GM12874 (cell line): ENCODE measurements around the gene FAM76B.

Experiments used
- CTCF ChIP-seq: IDR thresholded peaks from 2 replicates; pipeline ENCODE4 v1.5.1; 2011; ENCODE audit warnings: low read depth, mild to moderate bottlenecking, control low read depth, low read length, moderate library complexity; ENCODE audit not compliant: insufficient read depth

The FAM76B gene

GRCh38 chr11:95827696-95828095 is 38.1 kb upstream of the FAM76B start:
- no peak for TF ChIP-seq CTCF

- TF ChIP-seq CTCF: no peak
Measured at GRCh38 chr11:95821640-95822039, 32.1 kb upstream of the FAM76B start.

GRCh38 chr11:95816037-95816436 is 26.5 kb upstream of the FAM76B start:
- no peak for TF ChIP-seq CTCF

- TF ChIP-seq CTCF: no peak
Measured at GRCh38 chr11:95805869-95806268, 16.3 kb upstream of the FAM76B start.

GRCh38 chr11:95803973-95804372 is 14.4 kb upstream of the FAM76B start:
- no peak for TF ChIP-seq CTCF

GRCh38 chr11:95802806-95803205 is 13.2 kb upstream of the FAM76B start:
- no peak for TF ChIP-seq CTCF

GRCh38 chr11:95800438-95800837 is 10.9 kb upstream of the FAM76B start:
- TF ChIP-seq CTCF: no peak

- no peak for TF ChIP-seq CTCF
Measured at GRCh38 chr11:95799546-95799945, 10.0 kb upstream of the FAM76B start.
